ENCODE measurements around the gene DNAJC28. TPM values are rescaled to one million over a fixed set of nuclear protein-coding genes. Genes with fewer than 3 reads are reported as not detected.

Gene DNAJC28
- polyA plus RNA-seq, 1 of the 3 experiments (the other 2 are of a cell fraction) = 0.58 TPM

DNA sequence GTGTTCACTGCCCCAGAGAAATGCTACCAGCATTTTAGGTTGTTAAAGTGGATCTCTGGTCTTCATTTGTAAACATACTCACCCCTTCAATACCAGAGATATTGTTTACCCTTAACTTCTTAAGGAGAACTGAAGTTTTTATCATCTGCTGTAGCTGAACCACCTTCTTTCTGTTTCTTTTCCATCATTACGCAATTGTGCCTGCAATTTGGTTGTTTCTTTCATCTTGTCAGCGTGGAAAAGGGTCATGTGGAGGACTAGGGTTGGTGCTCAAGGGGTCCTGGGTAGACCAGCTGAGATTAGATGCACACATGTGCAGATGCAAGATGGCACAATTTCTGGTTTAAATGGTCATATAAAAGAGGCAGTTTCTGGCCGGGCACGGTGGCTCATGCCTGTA is 27.4 kb upstream of the DNAJC28 start:
- POLR2A ChIA-PET = no interaction called here

DNA sequence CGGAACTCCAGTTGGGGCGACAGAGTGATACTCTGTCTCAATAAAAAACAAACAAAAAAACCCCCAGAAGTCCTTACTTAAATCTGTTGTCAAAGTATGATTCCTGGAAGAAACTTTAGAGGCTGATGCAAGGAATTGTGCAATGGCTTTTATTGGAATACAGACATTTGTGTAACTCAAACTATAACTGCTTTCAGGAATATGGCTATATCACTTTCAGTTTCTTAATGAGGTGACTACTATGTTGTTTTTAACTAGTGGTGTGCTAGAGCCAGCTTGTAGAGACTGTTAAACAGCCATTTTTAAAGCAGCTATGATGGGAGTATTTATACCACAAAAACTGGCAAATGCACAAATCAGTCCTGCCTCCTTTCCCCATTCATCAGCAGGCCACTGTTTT is 22.7 kb upstream of the DNAJC28 start:
- no peaks in the 10 kb centered on the region for H3K79me2 ChIP-seq (ENCODE audit: insufficient read depth)
- no peak overlapping the region for H3K9ac ChIP-seq
- POLR2A ChIA-PET = interaction anchor here (0.6 kb wide), 1 partner anchor 13 kb away, joined by 5 read pairs; no protein-coding TSS in a partner anchor
- no peaks in the 10 kb centered on the region for H4K20me1 ChIP-seq (ENCODE audit: insufficient read depth)
- TF ChIP-seq NRF1 (IDR thresholded peaks at IDR 0.05; ENCODE audit: low read depth, low read length) (no peak), YY1 (IDR thresholded peaks at IDR 0.05; ENCODE audit: low read depth) (no peak), RXRA (IDR thresholded peaks at IDR 0.05; ENCODE audit: borderline replicate concordance, low read depth) (no peak), PBX3 (IDR thresholded peaks at IDR 0.05) (no peak)
- TF ChIP-seq, protein P1, sequence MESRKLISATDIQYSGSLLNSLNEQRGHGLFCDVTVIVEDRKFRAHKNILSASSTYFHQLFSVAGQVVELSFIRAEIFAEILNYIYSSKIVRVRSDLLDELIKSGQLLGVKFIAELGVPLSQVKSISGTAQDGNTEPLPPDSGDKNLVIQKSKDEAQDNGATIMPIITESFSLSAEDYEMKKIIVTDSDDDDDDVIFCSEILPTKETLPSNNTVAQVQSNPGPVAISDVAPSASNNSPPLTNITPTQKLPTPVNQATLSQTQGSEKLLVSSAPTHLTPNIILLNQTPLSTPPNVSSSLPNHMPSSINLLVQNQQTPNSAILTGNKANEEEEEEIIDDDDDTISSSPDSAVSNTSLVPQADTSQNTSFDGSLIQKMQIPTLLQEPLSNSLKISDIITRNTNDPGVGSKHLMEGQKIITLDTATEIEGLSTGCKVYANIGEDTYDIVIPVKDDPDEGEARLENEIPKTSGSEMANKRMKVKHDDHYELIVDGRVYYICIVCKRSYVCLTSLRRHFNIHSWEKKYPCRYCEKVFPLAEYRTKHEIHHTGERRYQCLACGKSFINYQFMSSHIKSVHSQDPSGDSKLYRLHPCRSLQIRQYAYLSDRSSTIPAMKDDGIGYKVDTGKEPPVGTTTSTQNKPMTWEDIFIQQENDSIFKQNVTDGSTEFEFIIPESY (IDR thresholded peaks at IDR 0.05; ENCODE audit: borderline replicate concordance, low read depth) = no peak
- H3K4me2 ChIP-seq = no peak overlapping the region
- WGBS (ENCODE audit: low lambda C conversion rate) = 97% methylated on average over 2 of the region's 2 CpGs
- H3K27me3 ChIP-seq (ENCODE audit: insufficient read depth) = no peaks in the 10 kb centered on the region
- DNase-seq = no peak
- CTCF ChIA-PET = no interaction called here
- H3K9me2 ChIP-seq = no peaks in the 10 kb centered on the region
- no peaks in the 10 kb centered on the region for H3F3A ChIP-seq (replicated peaks; ENCODE audit: insufficient read depth)
- no peak overlapping the region for H2AFZ ChIP-seq (ENCODE audit: low read depth)
- no peaks in the 10 kb centered on the region for H3K4me1 ChIP-seq (ENCODE audit: control insufficient read depth in 1 of 2, insufficient read depth in 2 of 2, low read depth in 1 of 2, low read length in 1 of 2)
- no peak overlapping the region for H3K4me3 ChIP-seq (ENCODE audit: low read depth in 2 of 2, low read length in 1 of 2)
- H3K9me3 ChIP-seq = no peaks in the 10 kb centered on the region
- H3K27ac ChIP-seq (ENCODE audit: low read depth in 2 of 2, low read length in 1 of 2) = no peak overlapping the region
- H3K36me3 ChIP-seq (replicated peaks in 1 of 2; ENCODE audit: control insufficient read depth in 1 of 2, insufficient read depth in 2 of 2, low read length in 1 of 2) = peaks cover 69 to 77% of the 10 kb centered on the region in 2 experiments

More for the DNA sequence above, 27.4 kb upstream of the DNAJC28 start:
- TF ChIP-seq NFIC (IDR thresholded peaks at IDR 0.05; ENCODE audit: borderline replicate concordance) (no peak), YY1 (IDR thresholded peaks at IDR 0.05; ENCODE audit: low read depth) (no peak), TAF1 (IDR thresholded peaks at IDR 0.05; ENCODE audit: borderline replicate concordance, low read depth, low read length) (no peak), GATA2 (CRISPR knock-in tag; IDR thresholded peaks at IDR 0.05) (no peak), RAD21 (IDR thresholded peaks at IDR 0.05; ENCODE audit: low read length) (no peak), EZH2phosphoT487 (IDR thresholded peaks at IDR 0.05; ENCODE audit: borderline replicate concordance, low read depth) (no peak), FOXJ3 (CRISPR knock-in tag; IDR thresholded peaks at IDR 0.05) (no peak), GABPA (IDR thresholded peaks at IDR 0.05; ENCODE audit: low read depth) (no peak), TEAD4 (IDR thresholded peaks at IDR 0.05; ENCODE audit: borderline replicate concordance, insufficient read depth) (no peak), CHD2 (IDR thresholded peaks at IDR 0.05; ENCODE audit: low read length, partially characterized antibody) (no peak), JUND (IDR thresholded peaks at IDR 0.05) (no peak), MEF2A (IDR thresholded peaks at IDR 0.05; ENCODE audit: borderline replicate concordance, low read depth) (no peak), ELF1 (IDR thresholded peaks at IDR 0.05) (no peak)
- TF ChIP-seq, protein P2, sequence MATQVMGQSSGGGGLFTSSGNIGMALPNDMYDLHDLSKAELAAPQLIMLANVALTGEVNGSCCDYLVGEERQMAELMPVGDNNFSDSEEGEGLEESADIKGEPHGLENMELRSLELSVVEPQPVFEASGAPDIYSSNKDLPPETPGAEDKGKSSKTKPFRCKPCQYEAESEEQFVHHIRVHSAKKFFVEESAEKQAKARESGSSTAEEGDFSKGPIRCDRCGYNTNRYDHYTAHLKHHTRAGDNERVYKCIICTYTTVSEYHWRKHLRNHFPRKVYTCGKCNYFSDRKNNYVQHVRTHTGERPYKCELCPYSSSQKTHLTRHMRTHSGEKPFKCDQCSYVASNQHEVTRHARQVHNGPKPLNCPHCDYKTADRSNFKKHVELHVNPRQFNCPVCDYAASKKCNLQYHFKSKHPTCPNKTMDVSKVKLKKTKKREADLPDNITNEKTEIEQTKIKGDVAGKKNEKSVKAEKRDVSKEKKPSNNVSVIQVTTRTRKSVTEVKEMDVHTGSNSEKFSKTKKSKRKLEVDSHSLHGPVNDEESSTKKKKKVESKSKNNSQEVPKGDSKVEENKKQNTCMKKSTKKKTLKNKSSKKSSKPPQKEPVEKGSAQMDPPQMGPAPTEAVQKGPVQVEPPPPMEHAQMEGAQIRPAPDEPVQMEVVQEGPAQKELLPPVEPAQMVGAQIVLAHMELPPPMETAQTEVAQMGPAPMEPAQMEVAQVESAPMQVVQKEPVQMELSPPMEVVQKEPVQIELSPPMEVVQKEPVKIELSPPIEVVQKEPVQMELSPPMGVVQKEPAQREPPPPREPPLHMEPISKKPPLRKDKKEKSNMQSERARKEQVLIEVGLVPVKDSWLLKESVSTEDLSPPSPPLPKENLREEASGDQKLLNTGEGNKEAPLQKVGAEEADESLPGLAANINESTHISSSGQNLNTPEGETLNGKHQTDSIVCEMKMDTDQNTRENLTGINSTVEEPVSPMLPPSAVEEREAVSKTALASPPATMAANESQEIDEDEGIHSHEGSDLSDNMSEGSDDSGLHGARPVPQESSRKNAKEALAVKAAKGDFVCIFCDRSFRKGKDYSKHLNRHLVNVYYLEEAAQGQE (IDR thresholded peaks at IDR 0.05; ENCODE audit: low read depth, low read length) = no peak
- TF ChIP-seq, protein P1 (IDR thresholded peaks at IDR 0.05; ENCODE audit: borderline replicate concordance, low read depth) = no peak
- H3K9ac ChIP-seq = no peak overlapping the region
- no peaks in the 10 kb centered on the region for H3K4me1 ChIP-seq (ENCODE audit: control insufficient read depth in 1 of 2, insufficient read depth in 2 of 2, low read depth in 1 of 2, low read length in 1 of 2)
- H3K9me3 ChIP-seq = no peaks in the 10 kb centered on the region
- H3F3A ChIP-seq (replicated peaks; ENCODE audit: insufficient read depth) = peaks cover 9% of the 10 kb centered on the region
- no peaks in the 10 kb centered on the region for H3K27me3 ChIP-seq (ENCODE audit: insufficient read depth)
- CTCF ChIA-PET = interaction anchor here (0.9 kb wide), 1 partner anchor 39 kb away, joined by 3 read pairs; the partner anchor contains the start of gene TMEM50B
- no peak overlapping the region for H3K4me2 ChIP-seq
- H3K36me3 ChIP-seq (replicated peaks in 1 of 2; ENCODE audit: control insufficient read depth in 1 of 2, insufficient read depth in 2 of 2, low read length in 1 of 2) = peaks cover 61 to 73% of the 10 kb centered on the region in 2 experiments
- no peak overlapping the region for H3K4me3 ChIP-seq (ENCODE audit: low read depth in 2 of 2, low read length in 1 of 2)
- no peaks in the 10 kb centered on the region for H3K79me2 ChIP-seq (ENCODE audit: insufficient read depth)
- no peaks in the 10 kb centered on the region for H3K9me2 ChIP-seq
- no peak overlapping the region for H3K27ac ChIP-seq (ENCODE audit: low read depth in 2 of 2, low read length in 1 of 2)
- DNase-seq = no peak
- over 99% methylated on average over 4 of the region's 4 CpGs for WGBS (ENCODE audit: low lambda C conversion rate)
- no peak overlapping the region for H2AFZ ChIP-seq (ENCODE audit: low read depth)
- H4K20me1 ChIP-seq (ENCODE audit: insufficient read depth) = no peaks in the 10 kb centered on the region

Data from SK-N-SH (cell line).